ENCODE data around the gene ANKRD55. TPM values are rescaled to one million over a fixed set of nuclear protein-coding genes. Genes with fewer than 3 reads are reported as not detected.

ANKRD55 gene
- total RNA-seq, 1 experiment from 2014 or later = 0.27 TPM

DNA sequence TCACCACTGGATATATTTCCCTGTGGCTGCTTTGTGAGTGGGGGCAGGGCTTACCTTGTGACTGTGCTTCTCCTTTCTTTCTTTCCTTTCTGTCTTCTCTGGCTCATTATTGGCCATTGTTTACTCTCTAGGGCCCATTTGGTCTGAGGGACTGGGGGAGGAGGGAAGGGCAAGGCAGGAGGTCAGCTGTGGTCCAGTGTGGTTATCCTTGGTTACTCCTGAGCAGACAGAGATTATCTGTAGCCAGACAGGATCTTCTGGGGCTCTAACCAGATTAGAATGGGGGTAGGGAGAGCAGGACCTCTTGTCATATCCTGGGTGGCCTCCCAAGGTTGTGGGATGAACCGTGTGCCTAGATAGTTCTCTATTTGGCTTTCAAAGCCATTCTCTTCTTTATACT is 71.2 kb downstream of the ANKRD55 start:
- POLR2A ChIA-PET = no interaction called here
- peaks cover 47% of the 10 kb centered on the region for H3K4me1 Mint-ChIP-seq (ENCODE audit: low read depth, unreplicated experiment)
- no TSS peak for BruUV-seq (replicated peaks)

GRCh38 chr5:56161439-56161823 is 71.7 kb downstream of the ANKRD55 start:
- no peak overlapping the region for H3K4me3 Mint-ChIP-seq (ENCODE audit: unreplicated experiment)
- no peak for TF ChIP-seq CTCF (IDR thresholded peaks at IDR 0.05; ENCODE audit: insufficient read depth in 1 of 2, low read depth in 1 of 2, low read length in 1 of 2, severe bottlenecking in 1 of 2, unreplicated experiment in 1 of 2)
- H3K9me3 Mint-ChIP-seq (ENCODE audit: unreplicated experiment) = no peaks in the 10 kb centered on the region
- H3K4me3 ChIP-seq (ENCODE audit: low read depth, low read length) = no peak overlapping the region
- BruUV-seq (replicated peaks) = no TSS peak
- intact Hi-C loops (cut with micrococcal nuclease; ENCODE audit: unreplicated experiment) = no loop called here
- DNase-seq = no peak
- H3K36me3 ChIP-seq (ENCODE audit: control insufficient read depth, insufficient read depth, low read length) = no peaks in the 10 kb centered on the region
- ChIA-PET CTCF (no interaction called here), POLR2A (interaction anchor here (1.2 kb wide), 1 partner anchor 58 kb away, joined by 5 read pairs; no protein-coding TSS in a partner anchor)
- no peaks in the 10 kb centered on the region for H3K9me3 ChIP-seq
- H3K27me3 ChIP-seq (replicated peaks; ENCODE audit: control insufficient read depth, insufficient read depth, low read length) = no peaks in the 10 kb centered on the region
- H3K4me1 ChIP-seq = peaks cover 54% of the 10 kb centered on the region
- no peaks in the 10 kb centered on the region for H3K36me3 Mint-ChIP-seq (ENCODE audit: insufficient read depth, unreplicated experiment)
- peak overlapping the region; percentile 82 for H3K27ac Mint-ChIP-seq (ENCODE audit: unreplicated experiment)
- peaks cover 47% of the 10 kb centered on the region for H3K4me1 Mint-ChIP-seq (ENCODE audit: low read depth, unreplicated experiment)
- H3K27me3 Mint-ChIP-seq (ENCODE audit: insufficient read depth, unreplicated experiment) = no peaks in the 10 kb centered on the region

More for the DNA sequence above, 71.2 kb downstream of the ANKRD55 start:
- no peak for TF ChIP-seq CTCF (IDR thresholded peaks at IDR 0.05; ENCODE audit: insufficient read depth in 1 of 2, low read depth in 1 of 2, low read length in 1 of 2, severe bottlenecking in 1 of 2, unreplicated experiment in 1 of 2)
- Mint-ChIP-seq H3K27ac (ENCODE audit: unreplicated experiment) (peak overlapping the region; percentile 82), H3K27me3 (ENCODE audit: insufficient read depth, unreplicated experiment) (no peaks in the 10 kb centered on the region), H3K4me3 (ENCODE audit: unreplicated experiment) (no peak overlapping the region), H3K36me3 (ENCODE audit: insufficient read depth, unreplicated experiment) (no peaks in the 10 kb centered on the region), H3K9me3 (ENCODE audit: unreplicated experiment) (no peaks in the 10 kb centered on the region)
- H3K36me3 ChIP-seq (ENCODE audit: control insufficient read depth, insufficient read depth, low read length) = no peaks in the 10 kb centered on the region
- no peaks in the 10 kb centered on the region for H3K9me3 ChIP-seq
- CTCF ChIA-PET = no interaction called here
- H3K4me1 ChIP-seq = peaks cover 49% of the 10 kb centered on the region
- no peak overlapping the region for H3K4me3 ChIP-seq (ENCODE audit: low read depth, low read length)
- intact Hi-C loops (cut with micrococcal nuclease; ENCODE audit: unreplicated experiment) = no loop called here
- no peaks in the 10 kb centered on the region for H3K27me3 ChIP-seq (replicated peaks; ENCODE audit: control insufficient read depth, insufficient read depth, low read length)
- no peak for DNase-seq

- H3K9me3 ChIP-seq = no peaks in the 10 kb centered on the region
- no peak for DNase-seq
- ChIA-PET CTCF (no interaction called here), POLR2A (interaction anchor here (1.2 kb wide), 1 partner anchor 58 kb away, joined by 5 read pairs; no protein-coding TSS in a partner anchor)
- H3K36me3 Mint-ChIP-seq (ENCODE audit: insufficient read depth, unreplicated experiment) = no peaks in the 10 kb centered on the region
- no peaks in the 10 kb centered on the region for H3K27me3 ChIP-seq (replicated peaks; ENCODE audit: control insufficient read depth, insufficient read depth, low read length)
- no peak for TF ChIP-seq CTCF (IDR thresholded peaks at IDR 0.05; ENCODE audit: insufficient read depth in 1 of 2, low read depth in 1 of 2, low read length in 1 of 2, severe bottlenecking in 1 of 2, unreplicated experiment in 1 of 2)
- peaks cover 42% of the 10 kb centered on the region for H3K4me1 Mint-ChIP-seq (ENCODE audit: low read depth, unreplicated experiment)
- no TSS peak for BruUV-seq (replicated peaks)
- no peak overlapping the region for H3K4me3 ChIP-seq (ENCODE audit: low read depth, low read length)
- H3K9me3 Mint-ChIP-seq (ENCODE audit: unreplicated experiment) = no peaks in the 10 kb centered on the region
- peaks cover 59% of the 10 kb centered on the region for H3K4me1 ChIP-seq
- intact Hi-C loops (cut with micrococcal nuclease; ENCODE audit: unreplicated experiment) = no loop called here
- peak overlapping the region; percentile 82 for H3K27ac Mint-ChIP-seq (ENCODE audit: unreplicated experiment)
- H3K4me3 Mint-ChIP-seq (ENCODE audit: unreplicated experiment) = no peak overlapping the region
- no peaks in the 10 kb centered on the region; the same call in 1 of the 2 replicates for H3K36me3 ChIP-seq (ENCODE audit: control insufficient read depth, insufficient read depth, low read length)
- no peaks in the 10 kb centered on the region for H3K27me3 Mint-ChIP-seq (ENCODE audit: insufficient read depth, unreplicated experiment)
Measured at GRCh38 chr5:56160723-56161438, 72.2 kb downstream of the ANKRD55 start.

All from Caco-2 (cell line).